Type B pancreatic cell (in vitro differentiated cells): ENCODE results near the gene ADGRG3. TPM values are rescaled to one million over a fixed set of nuclear protein-coding genes. Genes with fewer than 3 reads are reported as not detected.

ENCODE experiments used
- DNase-seq: peaks from one replicate; pipeline ENCODE4 v3.0.0; 2021; ENCODE audit warnings: mixed read lengths; ENCODE audit not compliant: unreplicated experiment; ENCODE audit errors: extremely low spot score
- H3K27ac Mint-ChIP-seq: 2 replicates; pipeline ENCODE4 v1.8.0; 2021; ENCODE audit warnings: mild to moderate bottlenecking, mixed read lengths
- H3K27me3 Mint-ChIP-seq: 2 replicates; pipeline ENCODE4 v1.8.0; 2021; ENCODE audit warnings: mixed read lengths
- H3K36me3 Mint-ChIP-seq: 2 replicates; pipeline ENCODE4 v1.8.0; 2021; ENCODE audit warnings: mixed read lengths
- H3K4me1 Mint-ChIP-seq: one replicate; pipeline ENCODE4 v1.8.0; 2021; ENCODE audit warnings: mixed read lengths; ENCODE audit not compliant: unreplicated experiment
- H3K4me3 Mint-ChIP-seq: 2 replicates; pipeline ENCODE4 v1.8.0; 2021; ENCODE audit warnings: mild to moderate bottlenecking, mixed read lengths
- H3K9me3 Mint-ChIP-seq: 2 replicates; pipeline ENCODE4 v1.8.0; 2021; ENCODE audit warnings: mixed read lengths
- CTCF ChIP-seq: fragments of 200-600 bp; sonication (generic); conservative IDR thresholded peaks from 2 replicates; pipeline ENCODE4 v1.5.0; 2021; ENCODE audit warnings: antibody characterized with exemption, mild to moderate bottlenecking
- total RNA-seq: library from RNA; stranded (reverse); gene quantifications from 2 replicates; pipeline ENCODE4 v1.2.1, GENCODE V29; 2021; ENCODE audit warnings: low replicate concordance

ADGRG3 gene
- total RNA-seq, 1 donor from 2014 or later, result not detected

GRCh38 chr16:57649443-57649751, 18.7 kb upstream of the ADGRG3 start:
- DNase-seq, result no peak
- Mint-ChIP-seq H3K27me3 (no peaks in the 10 kb centered on the region), H3K4me3 (no peak overlapping the region), H3K9me3 (no peaks in the 10 kb centered on the region), H3K4me1 (peaks cover 21% of the 10 kb centered on the region), H3K36me3 (no peaks in the 10 kb centered on the region), H3K27ac (no peak overlapping the region)
- no peak for TF ChIP-seq CTCF

- TF ChIP-seq CTCF, result no peak
- H3K9me3 Mint-ChIP-seq, result no peaks in the 10 kb centered on the region
- H3K36me3 Mint-ChIP-seq, result no peaks in the 10 kb centered on the region
- H3K27me3 Mint-ChIP-seq, result no peaks in the 10 kb centered on the region
- H3K4me3 Mint-ChIP-seq, result no peak overlapping the region
- no peak for DNase-seq
- H3K4me1 Mint-ChIP-seq, result peaks cover 21% of the 10 kb centered on the region
- H3K27ac Mint-ChIP-seq, result no peak overlapping the region
Measured at GRCh38 chr16:57649846-57650245, 18.3 kb upstream of the ADGRG3 start.

GRCh38 chr16:57651344-57652333, 16.5 kb upstream of the ADGRG3 start:
- Mint-ChIP-seq H3K36me3 (no peaks in the 10 kb centered on the region), H3K27ac (no peak overlapping the region), H3K27me3 (no peaks in the 10 kb centered on the region), H3K4me3 (peak overlapping the region; percentile 7), H3K4me1 (peaks cover 21% of the 10 kb centered on the region), H3K9me3 (no peaks in the 10 kb centered on the region)
- no peak for DNase-seq
- no peak for TF ChIP-seq CTCF

- no peaks in the 10 kb centered on the region for H3K27me3 Mint-ChIP-seq
- H3K4me1 Mint-ChIP-seq, result peaks cover 16% of the 10 kb centered on the region
- no peak overlapping the region for H3K4me3 Mint-ChIP-seq
- H3K36me3 Mint-ChIP-seq, result no peaks in the 10 kb centered on the region
- TF ChIP-seq CTCF, result no peak
- no peaks in the 10 kb centered on the region for H3K9me3 Mint-ChIP-seq
- H3K27ac Mint-ChIP-seq, result no peak overlapping the region
- DNase-seq, result no peak
Measured at GRCh38 chr16:57652695-57653471, 15.2 kb upstream of the ADGRG3 start.

DNA sequence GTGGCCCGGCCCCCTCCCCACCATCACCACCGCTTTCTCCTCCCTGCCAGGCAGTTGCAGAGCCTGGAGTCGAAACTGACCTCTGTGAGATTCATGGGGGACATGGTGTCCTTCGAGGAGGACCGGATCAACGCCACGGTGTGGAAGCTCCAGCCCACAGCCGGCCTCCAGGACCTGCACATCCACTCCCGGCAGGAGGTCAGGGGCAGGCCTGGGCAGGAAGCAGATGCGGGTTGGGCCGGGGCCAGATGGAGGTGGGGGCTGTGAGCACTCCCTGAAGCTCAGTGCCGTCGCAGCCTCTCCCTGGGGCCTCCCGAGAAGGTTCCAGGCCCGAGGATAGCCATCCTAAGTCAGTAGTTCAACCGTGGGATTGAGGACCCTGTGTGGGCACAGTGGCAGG, 14.2 kb upstream of the ADGRG3 start:
- H3K27me3 Mint-ChIP-seq, result no peaks in the 10 kb centered on the region
- peaks cover 16% of the 10 kb centered on the region for H3K4me1 Mint-ChIP-seq
- no peaks in the 10 kb centered on the region for H3K9me3 Mint-ChIP-seq
- peak overlapping the region; percentile 23 for H3K27ac Mint-ChIP-seq
- H3K4me3 Mint-ChIP-seq, result no peak overlapping the region
- TF ChIP-seq CTCF, result no peak
- no peak for DNase-seq
- H3K36me3 Mint-ChIP-seq, result no peaks in the 10 kb centered on the region
